Measurements from ENCODE around the gene FKBP1A. TPM values are rescaled to one million over a fixed set of nuclear protein-coding genes. Genes with fewer than 3 reads are reported as not detected.

The FKBP1A gene
- total RNA-seq, 2 experiments from 2014 or later = 205 to 207 TPM

DNA sequence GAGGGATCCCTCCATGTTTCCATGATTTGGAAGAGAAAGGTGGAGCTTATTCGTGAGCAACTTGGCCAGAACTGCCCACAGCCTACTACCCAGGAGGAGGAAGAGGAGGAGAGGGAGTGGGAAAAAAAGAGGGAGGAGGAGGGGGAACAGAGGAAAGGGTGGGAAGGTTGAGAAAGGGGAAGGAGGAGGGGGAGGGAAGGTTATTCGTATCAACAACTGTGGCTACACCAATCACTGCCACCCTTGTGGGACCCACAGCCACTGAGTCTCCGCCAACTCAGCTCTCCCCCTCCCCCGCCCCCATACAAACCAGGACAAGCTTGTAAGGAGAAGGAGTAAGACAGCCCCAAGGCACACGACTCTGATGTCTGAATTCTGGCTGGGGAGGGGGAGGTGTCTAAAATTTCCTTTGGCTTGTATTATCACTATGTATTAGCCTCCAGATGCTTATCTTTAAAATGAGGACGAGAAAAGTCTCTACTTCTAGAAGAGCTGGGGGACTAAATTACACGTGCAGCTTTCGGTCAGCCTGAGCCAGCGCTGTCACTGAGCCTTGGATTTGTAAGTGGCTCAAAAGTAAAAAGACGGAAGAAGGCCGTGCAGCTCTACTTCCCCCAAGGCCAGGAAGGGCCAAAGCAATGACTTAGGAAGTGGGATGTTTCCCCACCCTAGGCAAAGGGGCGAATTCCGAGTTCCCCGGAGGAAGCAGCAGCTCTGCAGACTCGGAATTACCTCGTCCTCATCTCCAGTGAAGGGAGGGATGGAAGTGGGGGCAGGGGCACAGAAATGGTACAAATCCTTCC lies 1.0 kb downstream of the FKBP1A start:
- H3K4me3 Mint-ChIP-seq = peak overlapping the region; percentile 84
- peaks cover 20% of the 10 kb centered on the region for H3K27me3 Mint-ChIP-seq
- ChIA-PET CTCF (interaction anchor here (1.0 to 5.0 kb wide), 7 partner anchors 10 to 385 kb away, joined by 3 to 26 read pairs (median 5); no protein-coding TSS in a partner anchor), POLR2A (interaction anchor here (0.7 to 6.8 kb wide), 24 partner anchors 11 to 711 kb away, joined by 3 to 47 read pairs (median 4); partner anchors contain the start of gene SDCBP2)
- peak overlapping the region; percentile 72 for H3K27ac Mint-ChIP-seq
- no peak for DNase-seq
- peaks cover 26% of the 10 kb centered on the region for H3K36me3 Mint-ChIP-seq (ENCODE audit: low read depth)
- peaks cover 4% of the 10 kb centered on the region for H3K9me3 Mint-ChIP-seq
- peaks cover 64% of the 10 kb centered on the region for H3K4me1 Mint-ChIP-seq

- DNase-seq = no peak
- ChIA-PET POLR2A (interaction anchor here (0.6 to 6.8 kb wide), 16 partner anchors 10 to 284 kb away, joined by 3 to 47 read pairs (median 4); partner anchors contain the start of gene SDCBP2), CTCF (interaction anchor here (0.9 to 5.0 kb wide), 7 partner anchors 9 to 386 kb away, joined by 3 to 26 read pairs (median 5); no protein-coding TSS in a partner anchor)
- Mint-ChIP-seq H3K4me1 (peaks cover 64% of the 10 kb centered on the region), H3K27me3 (peaks cover 13% of the 10 kb centered on the region), H3K4me3 (peak overlapping the region; percentile 84), H3K27ac (peak overlapping the region; percentile 72), H3K9me3 (no peaks in the 10 kb centered on the region), H3K36me3 (ENCODE audit: low read depth) (peaks cover 35% of the 10 kb centered on the region)
Observed at GRCh38 chr20:1390581-1391403, 2.1 kb downstream of the FKBP1A start.

GRCh38 chr20:1389703-1390580 lies 2.9 kb downstream of the FKBP1A start:
- H3K36me3 Mint-ChIP-seq (ENCODE audit: low read depth) = peaks cover 40% of the 10 kb centered on the region
- H3K9me3 Mint-ChIP-seq = no peaks in the 10 kb centered on the region
- peak overlapping the region; percentile 72 for H3K27ac Mint-ChIP-seq
- ChIA-PET POLR2A (interaction anchor here (1.0 to 6.8 kb wide), 6 partner anchors 10 to 75 kb away, joined by 3 to 47 read pairs (median 4); partner anchors contain the start of gene SDCBP2), CTCF (interaction anchor here (0.6 to 5.0 kb wide), 6 partner anchors 11 to 77 kb away, joined by 3 to 26 read pairs (median 5); partner anchors contain the start of gene NSFL1C)
- H3K27me3 Mint-ChIP-seq = peaks cover 5% of the 10 kb centered on the region
- peak overlapping the region; percentile 84 for H3K4me3 Mint-ChIP-seq
- no peak for DNase-seq
- H3K4me1 Mint-ChIP-seq = peaks cover 69% of the 10 kb centered on the region

DNA sequence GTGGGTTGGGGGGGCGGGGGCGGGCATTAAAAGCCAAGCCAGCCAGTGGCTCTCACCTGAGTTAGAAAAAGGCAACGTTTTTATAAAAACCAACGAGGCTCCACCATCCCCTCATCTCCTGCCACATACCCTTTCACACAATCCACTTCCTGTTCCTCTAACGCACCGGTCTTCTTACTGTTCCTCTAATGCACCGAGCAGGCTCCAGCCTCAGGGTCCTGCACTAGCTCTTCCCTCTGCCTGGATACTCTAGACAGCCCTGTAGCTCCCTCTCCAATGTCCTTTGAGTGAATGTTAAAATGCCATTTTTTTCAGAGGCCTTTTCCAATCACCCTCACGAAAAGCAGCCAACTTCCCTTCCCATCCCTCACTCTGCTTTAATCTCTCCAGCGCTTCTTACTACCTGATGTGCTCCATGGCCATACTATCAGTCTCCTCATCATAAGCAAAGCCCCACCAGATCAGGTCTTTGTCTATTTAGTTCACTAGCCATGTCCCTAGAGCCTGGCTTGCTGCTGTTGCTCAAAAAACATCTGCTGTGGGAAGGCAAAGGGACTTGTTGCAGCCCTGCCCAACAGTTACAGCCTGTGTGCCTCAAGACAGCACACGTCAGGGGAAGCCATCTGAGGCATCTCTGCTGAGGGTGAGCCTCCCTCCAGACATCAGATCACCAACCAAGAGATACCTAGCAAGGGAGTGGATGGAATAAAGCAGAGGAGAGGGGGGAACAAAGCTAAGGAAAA lies 3.9 kb downstream of the FKBP1A start:
- DNase-seq = peak; percentile 32
- Mint-ChIP-seq H3K27me3 (no peaks in the 10 kb centered on the region), H3K27ac (peak overlapping the region; percentile 74), H3K4me3 (peak overlapping the region; percentile 69), H3K9me3 (no peaks in the 10 kb centered on the region), H3K36me3 (ENCODE audit: low read depth) (peaks cover 40% of the 10 kb centered on the region), H3K4me1 (peaks cover 74% of the 10 kb centered on the region)
- POLR2A ChIA-PET = interaction anchor here (1.0 to 6.8 kb wide), 7 partner anchors 9 to 74 kb away, joined by 3 to 47 read pairs (median 4); no protein-coding TSS in a partner anchor
- CTCF ChIA-PET = interaction anchor here (0.6 to 5.0 kb wide), 6 partner anchors 12 to 78 kb away, joined by 3 to 26 read pairs (median 4); partner anchors contain the start of gene NSFL1C

DNA sequence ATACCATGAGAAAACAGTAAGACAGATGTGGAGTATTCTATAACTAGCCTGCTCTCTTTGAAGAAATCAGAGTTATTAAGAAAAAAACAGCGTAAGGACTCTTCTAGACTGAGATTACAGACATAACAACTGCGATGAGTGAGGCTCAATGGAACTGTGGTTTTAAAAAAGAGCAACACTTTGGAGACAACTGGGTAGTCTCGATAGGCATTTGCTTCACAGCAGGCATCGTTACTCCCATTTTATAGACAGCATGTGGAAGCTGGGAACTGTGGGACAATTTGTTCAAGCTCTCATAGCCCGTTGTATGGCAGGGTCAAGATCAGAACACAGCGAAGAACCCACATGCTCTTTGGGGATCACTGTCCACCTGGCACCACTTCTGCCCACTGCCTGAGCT lies 4.6 kb downstream of the FKBP1A start:
- peaks cover 41% of the 10 kb centered on the region for H3K36me3 Mint-ChIP-seq (ENCODE audit: low read depth)
- POLR2A ChIA-PET = interaction anchor here (0.7 to 6.8 kb wide), 6 partner anchors 8 to 62 kb away, joined by 3 to 47 read pairs (median 4); no protein-coding TSS in a partner anchor
- H3K27ac Mint-ChIP-seq = peak overlapping the region; percentile 74
- H3K4me3 Mint-ChIP-seq = peak overlapping the region; percentile 69
- no peaks in the 10 kb centered on the region for H3K9me3 Mint-ChIP-seq
- CTCF ChIA-PET = interaction anchor here (0.9 to 5.0 kb wide), 5 partner anchors 12 to 63 kb away, joined by 3 to 26 read pairs (median 4); no protein-coding TSS in a partner anchor
- no peak for DNase-seq
- peaks cover 71% of the 10 kb centered on the region for H3K4me1 Mint-ChIP-seq
- H3K27me3 Mint-ChIP-seq = no peaks in the 10 kb centered on the region

DNA sequence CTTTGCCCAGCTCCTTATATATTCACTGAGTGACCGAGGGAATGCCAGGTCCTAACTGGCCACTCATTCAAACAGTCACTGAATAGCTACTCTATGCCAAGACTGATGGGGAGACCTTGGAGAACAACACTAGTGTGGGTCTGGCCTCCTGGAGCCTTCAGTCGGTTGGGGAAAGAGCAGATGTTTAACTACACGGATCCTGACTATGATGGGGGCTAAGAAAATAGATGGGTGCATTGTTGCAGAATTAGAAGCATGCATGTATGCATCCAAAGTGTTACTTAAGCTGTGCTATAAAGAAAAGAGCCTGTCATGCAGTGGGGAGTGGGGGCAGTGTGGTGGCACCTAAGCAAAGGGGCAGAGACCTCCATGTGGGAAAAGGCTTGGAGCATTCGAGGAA lies 6.5 kb downstream of the FKBP1A start:
- ChIA-PET POLR2A (no interaction called here), CTCF (interaction anchor here (1.1 kb wide), 1 partner anchor 50 kb away, joined by 3 read pairs; no protein-coding TSS in a partner anchor)
- H3K4me3 Mint-ChIP-seq = no peak overlapping the region
- no peaks in the 10 kb centered on the region for H3K9me3 Mint-ChIP-seq
- DNase-seq = no peak
- H3K27ac Mint-ChIP-seq = no peak overlapping the region
- H3K4me1 Mint-ChIP-seq = peaks cover 80% of the 10 kb centered on the region
- no peaks in the 10 kb centered on the region for H3K27me3 Mint-ChIP-seq
- H3K36me3 Mint-ChIP-seq (ENCODE audit: low read depth) = peaks cover 40% of the 10 kb centered on the region

DNA sequence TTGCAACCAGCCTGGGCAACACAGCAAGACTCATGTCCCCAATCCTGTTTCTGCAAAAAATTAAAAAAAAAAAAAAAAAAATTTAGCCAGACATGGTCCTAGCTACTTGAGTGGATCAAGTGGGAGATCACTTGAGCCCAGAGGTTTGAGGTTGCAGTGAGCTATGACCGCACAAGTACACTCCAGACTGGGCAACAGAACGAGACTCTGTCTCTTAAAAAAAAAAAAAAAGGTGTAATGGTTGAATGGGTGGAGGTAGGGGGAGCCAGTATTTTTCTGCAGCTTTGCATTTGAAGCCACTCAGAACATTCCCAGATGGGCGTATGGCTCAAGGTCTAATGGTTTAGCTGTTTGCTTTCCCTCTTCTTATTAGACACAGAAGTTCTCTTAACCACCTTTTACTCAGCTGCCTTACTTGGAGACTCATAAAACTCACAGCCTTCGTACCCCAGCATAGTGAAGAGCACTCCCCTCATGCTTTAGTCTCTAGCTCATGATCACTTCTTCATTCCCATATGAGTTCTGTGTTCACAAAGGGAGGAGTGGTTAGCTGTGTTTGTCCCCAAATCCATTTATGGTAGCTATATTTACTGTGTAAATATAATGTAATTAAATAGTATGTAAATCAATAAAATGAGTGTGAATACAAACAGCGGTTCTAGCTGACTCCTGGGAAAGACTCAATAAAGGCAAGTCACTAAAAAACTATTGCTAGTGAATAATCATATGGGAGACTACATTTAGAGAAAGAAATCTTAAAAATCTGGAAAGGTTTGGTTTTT lies 9.0 kb downstream of the FKBP1A start:
- POLR2A ChIA-PET = no interaction called here
- Mint-ChIP-seq H3K9me3 (no peaks in the 10 kb centered on the region), H3K4me1 (peaks cover 81% of the 10 kb centered on the region), H3K27me3 (no peaks in the 10 kb centered on the region), H3K4me3 (no peak overlapping the region), H3K27ac (no peak overlapping the region), H3K36me3 (ENCODE audit: low read depth) (peaks cover 37% of the 10 kb centered on the region)
- no peak for DNase-seq
- CTCF ChIA-PET = interaction anchor here (0.7 to 1.6 kb wide), 3 partner anchors 9 to 393 kb away, joined by 3 to 4 read pairs (median 3); partner anchors contain the start of gene FKBP1A

DNA sequence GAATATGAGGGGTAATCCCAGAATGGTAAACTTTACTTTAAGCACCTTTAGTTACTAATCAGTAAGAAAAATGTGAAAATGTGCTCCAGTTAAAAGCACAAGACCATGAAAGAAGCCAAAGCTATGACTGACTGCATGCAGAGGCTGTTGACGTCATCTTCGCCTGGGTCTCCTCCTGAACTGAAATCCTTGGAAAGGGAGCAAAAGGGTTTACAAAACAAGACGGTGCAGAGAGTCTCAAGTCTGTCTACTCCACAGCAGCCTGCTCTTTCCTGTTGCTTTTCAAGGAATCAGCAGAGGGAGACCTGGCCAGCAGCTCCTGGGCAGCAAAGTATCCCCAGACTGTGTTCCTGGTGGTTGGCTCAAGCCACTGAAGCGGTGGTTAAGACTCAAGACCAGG lies 10.2 kb downstream of the FKBP1A start:
- no peak for DNase-seq
- no peak overlapping the region for H3K27ac Mint-ChIP-seq
- no peak overlapping the region for H3K4me3 Mint-ChIP-seq
- H3K27me3 Mint-ChIP-seq = no peaks in the 10 kb centered on the region
- peaks cover 81% of the 10 kb centered on the region for H3K4me1 Mint-ChIP-seq
- H3K9me3 Mint-ChIP-seq = no peaks in the 10 kb centered on the region
- CTCF ChIA-PET = interaction anchor here (1.2 to 1.6 kb wide), 3 partner anchors 9 to 394 kb away, joined by 3 to 5 read pairs (median 4); no protein-coding TSS in a partner anchor
- H3K36me3 Mint-ChIP-seq (ENCODE audit: low read depth) = peaks cover 41% of the 10 kb centered on the region
- POLR2A ChIA-PET = interaction anchor here (3.9 kb wide), 1 partner anchor 9 kb away, joined by 13 read pairs; no protein-coding TSS in a partner anchor

DNA sequence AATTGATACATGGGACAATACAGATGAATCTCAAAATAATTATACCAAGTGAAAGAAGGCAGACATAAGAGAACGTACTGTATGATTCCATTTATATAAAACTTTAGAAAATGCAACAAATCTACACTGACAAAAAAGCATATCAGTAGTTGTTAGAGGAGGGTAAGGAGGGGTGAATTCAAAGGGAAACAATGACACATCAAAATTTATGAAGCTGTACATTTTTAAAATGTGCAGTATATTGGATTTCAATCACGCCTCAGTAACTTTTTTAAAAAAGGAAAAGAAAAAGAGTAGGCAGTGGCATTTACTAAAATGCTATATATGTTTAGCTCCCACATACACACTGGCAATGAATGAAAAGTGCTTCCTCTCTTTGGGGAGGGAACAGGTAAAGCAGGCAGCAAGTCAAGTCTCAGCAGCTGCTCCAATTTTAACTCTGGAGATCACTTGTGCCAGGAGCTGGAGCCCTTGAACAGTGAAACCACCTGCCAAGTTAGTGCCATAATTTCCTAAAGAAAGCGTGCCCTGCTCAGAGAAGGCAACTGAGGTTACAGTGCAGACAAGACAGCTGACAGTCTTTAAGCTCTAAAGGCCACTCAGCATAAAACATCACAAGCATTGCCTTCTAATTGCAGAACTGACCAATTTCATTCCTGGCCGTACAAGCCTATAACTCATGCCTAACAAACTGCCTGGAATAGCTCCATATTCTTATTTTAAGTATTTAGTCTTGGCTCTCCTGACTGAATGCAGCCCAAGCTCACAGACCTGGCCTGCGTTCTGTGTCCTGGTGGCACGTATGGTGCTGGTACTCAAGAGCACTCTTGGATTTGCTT lies 10.9 kb downstream of the FKBP1A start:
- peaks cover 41% of the 10 kb centered on the region for H3K36me3 Mint-ChIP-seq (ENCODE audit: low read depth)
- ChIA-PET POLR2A (interaction anchor here (1.2 to 3.9 kb wide), 2 partner anchors 10 to 56 kb away, joined by 7 to 13 read pairs; no protein-coding TSS in a partner anchor), CTCF (interaction anchor here (1.2 kb wide), 2 partner anchors 9 to 55 kb away, joined by 3 to 5 read pairs; no protein-coding TSS in a partner anchor)
- no peak overlapping the region for H3K27ac Mint-ChIP-seq
- DNase-seq = no peak
- no peaks in the 10 kb centered on the region for H3K27me3 Mint-ChIP-seq
- no peaks in the 10 kb centered on the region for H3K9me3 Mint-ChIP-seq
- no peak overlapping the region for H3K4me3 Mint-ChIP-seq
- peaks cover 83% of the 10 kb centered on the region for H3K4me1 Mint-ChIP-seq

DNA sequence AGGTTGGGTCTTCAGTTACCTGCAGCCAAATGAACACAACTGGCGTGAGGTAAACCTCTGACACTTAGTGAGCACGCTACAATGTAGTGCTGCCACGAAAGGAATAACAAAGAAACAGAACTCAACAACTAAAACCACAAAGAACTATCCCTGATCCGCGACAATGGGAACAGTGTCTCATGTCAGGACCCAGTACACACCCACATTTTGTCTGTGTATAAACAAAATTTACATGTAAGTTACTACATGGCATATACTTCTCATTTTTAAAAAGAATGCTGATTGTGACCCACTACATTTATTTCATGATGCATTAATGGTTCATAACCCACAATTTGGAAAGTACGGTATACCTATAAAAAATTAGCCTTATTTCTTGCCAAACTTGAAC lies 14.1 kb downstream of the FKBP1A start:
- CTCF ChIA-PET = no interaction called here
- POLR2A ChIA-PET = interaction anchor here (1.2 to 3.9 kb wide), 2 partner anchors 13 to 17 kb away, joined by 4 to 13 read pairs; no protein-coding TSS in a partner anchor

More for the DNA sequence above, 14.1 kb downstream of the FKBP1A start:
- H3K27me3 Mint-ChIP-seq = no peaks in the 10 kb centered on the region
- no peaks in the 10 kb centered on the region for H3K9me3 Mint-ChIP-seq
- peak overlapping the region; percentile 54 for H3K27ac Mint-ChIP-seq
- no peak overlapping the region for H3K4me3 Mint-ChIP-seq
- H3K36me3 Mint-ChIP-seq (ENCODE audit: low read depth) = peaks cover 52% of the 10 kb centered on the region
- no peak for DNase-seq
- peaks cover 83% of the 10 kb centered on the region for H3K4me1 Mint-ChIP-seq

All from activated CD4-positive, alpha-beta memory T cell treated with anti-CD3 and anti-CD28 coated beads, Interleukin-2, amount 10 ng/mL, durations not matched to agents 7 days and 5 days (primary cell).